Fibroblast of the conjunctiva (primary cell): ENCODE data around the gene ACAA1.
A peak's percentile ranks its signal among the peaks of the same experiment; 100 is the strongest.
"Not testable (repeated sequence)": the region's sequence is repeated elsewhere in the genome, so short reads cannot be mapped to it uniquely, and the experiment has no call there.

Source experiments
- DNase-seq: peaks from one replicate; pipeline ENCODE4 v3.0.0-alpha.2; 2010; ENCODE audit warnings: low read depth

Gene ACAA1

GRCh38 chr3:38136777-38137614 lies at the start of gene ACAA1:
ACAA1 (minus strand) TSS chr3:38137127; CDS start chr3:38137035, 92 bp downstream.
- DNase-seq, result peak; percentile 98

GRCh38 chr3:38177181-38177580 lies 40.3 kb upstream of the ACAA1 start:
- DNase-seq, result no peak

GRCh38 chr3:38173834-38174418 lies 37.0 kb upstream of the ACAA1 start:
- DNase-seq, result no peak

- DNase-seq, result no peak
Observed at GRCh38 chr3:38171622-38172021, 34.7 kb upstream of the ACAA1 start.

GRCh38 chr3:38170722-38171121 lies 33.8 kb upstream of the ACAA1 start:
- no peak for DNase-seq

GRCh38 chr3:38169027-38169317 lies 32.0 kb upstream of the ACAA1 start:
- DNase-seq, result no peak

- peak; percentile 37 for DNase-seq
Observed at GRCh38 chr3:38168151-38169026, 31.5 kb upstream of the ACAA1 start.

GRCh38 chr3:38167591-38167990 lies 30.7 kb upstream of the ACAA1 start:
- no peak for DNase-seq

- DNase-seq, result no peak
Observed at GRCh38 chr3:38165722-38166387, 28.9 kb upstream of the ACAA1 start.

- peak; percentile 100 for DNase-seq
Observed at GRCh38 chr3:38164952-38165721, 28.2 kb upstream of the ACAA1 start, which contains the start of gene OXSR1. OXSR1 (plus strand) TSS chr3:38165537; CDS start chr3:38165877, 340 bp downstream.

GRCh38 chr3:38164643-38164951 lies 27.7 kb upstream of the ACAA1 start:
- no peak for DNase-seq

GRCh38 chr3:38163841-38164642 lies 27.1 kb upstream of the ACAA1 start:
- no peak for DNase-seq

GRCh38 chr3:38163117-38163840 lies 26.4 kb upstream of the ACAA1 start:
- no peak for DNase-seq

GRCh38 chr3:38160704-38161103 lies 23.8 kb upstream of the ACAA1 start:
- DNase-seq, result not testable (repeated sequence)

- DNase-seq, result no peak
Observed at GRCh38 chr3:38158472-38158871, 21.5 kb upstream of the ACAA1 start.

GRCh38 chr3:38157595-38157994 lies 20.7 kb upstream of the ACAA1 start:
- DNase-seq, result no peak

GRCh38 chr3:38157117-38157516 lies 20.2 kb upstream of the ACAA1 start:
- DNase-seq, result no peak

GRCh38 chr3:38155825-38156224 lies 18.9 kb upstream of the ACAA1 start:
- no peak for DNase-seq

- no peak for DNase-seq
Observed at GRCh38 chr3:38154625-38155255, 17.8 kb upstream of the ACAA1 start.
